Liver (tissue), 9 donors: Measurements from ENCODE around the gene FOXO1. TPM values are rescaled to one million over a fixed set of nuclear protein-coding genes. Genes with fewer than 3 reads are reported as not detected.

Experiments used
- DNase-seq: peaks from one replicate; pipeline ENCODE4 v3.0.0-alpha.2; 2017; ENCODE audit warnings: low spot score
- H3K27ac ChIP-seq, 2 donors: one replicate each; pipeline ENCODE4 v1.7.0; 2013; ENCODE audit warnings: inconsistent platforms in 2 of 2, low read length in 2 of 2, control low read depth in 1 of 2, low read depth in 1 of 2, mild to moderate bottlenecking in 1 of 2
- H3K27me3 ChIP-seq, 4 donors: one replicate each; pipeline versions ENCODE4 v1.6.1 to v1.7.0; 2013; ENCODE audit warnings: low read length in 3 of 4, inconsistent platforms in 1 of 4, mild to moderate bottlenecking in 1 of 4, moderate library complexity in 1 of 4; ENCODE audit not compliant: control insufficient read depth in 4 of 4, insufficient read depth in 4 of 4
- H3K36me3 ChIP-seq, 4 donors: one replicate each; pipeline versions ENCODE4 v1.6.1 to v1.7.0; 2013; ENCODE audit warnings: low read length in 3 of 4, mild to moderate bottlenecking in 3 of 4, low read depth in 1 of 4, moderate library complexity in 1 of 4; ENCODE audit not compliant: control insufficient read depth in 4 of 4, insufficient read depth in 3 of 4
- H3K4me1 ChIP-seq, 4 donors: one replicate each; pipeline versions ENCODE4 v1.6.1 to v1.7.0; 2013; ENCODE audit warnings: low read length in 3 of 4, mild to moderate bottlenecking in 3 of 4, moderate library complexity in 1 of 4; ENCODE audit not compliant: control insufficient read depth in 4 of 4, insufficient read depth in 4 of 4
- H3K4me3 ChIP-seq, 3 donors: one replicate each; pipeline versions ENCODE4 v1.6.1 to v1.7.0; 2013; ENCODE audit warnings: low read length in 3 of 3, control low read depth in 1 of 3, low read depth in 1 of 3, mild to moderate bottlenecking in 1 of 3
- H3K9ac ChIP-seq, 2 donors: one replicate each; pipeline ENCODE4 v1.7.0; 2013; ENCODE audit warnings: low read length in 2 of 2, mild to moderate bottlenecking in 2 of 2, moderate library complexity in 2 of 2, control low read depth in 1 of 2, low read depth in 1 of 2
- H3K9me3 ChIP-seq, 4 donors: one replicate each; pipeline versions ENCODE4 v1.6.1 to v1.7.0; 2013; ENCODE audit warnings: low read length in 3 of 4; ENCODE audit not compliant: control insufficient read depth in 4 of 4
- EGR1 ChIP-seq, 2 donors: IDR thresholded peaks; 2 replicates each; pipeline ENCODE4 v1.6.1; 2016 to 2018; ENCODE audit warnings: antibody characterized with exemption in 2 of 2, low read depth in 2 of 2
- FOXA1 ChIP-seq: IDR thresholded peaks from 2 replicates; pipeline ENCODE4 v1.6.1; 2016; ENCODE audit warnings: antibody characterized with exemption
- FOXA2 ChIP-seq: IDR thresholded peaks from 2 replicates; pipeline ENCODE4 v1.6.1; 2016; ENCODE audit warnings: antibody characterized with exemption
- GABPA ChIP-seq, 2 donors: IDR thresholded peaks in 1 of 2; conservative IDR thresholded peaks in 1 of 2; 2 replicates each; pipeline ENCODE4 v1.6.1; 2016; ENCODE audit warnings: antibody characterized with exemption in 2 of 2, mild to moderate bottlenecking in 1 of 2, moderate library complexity in 1 of 2
- HNF4A ChIP-seq, 2 donors: conservative IDR thresholded peaks; 2 replicates each; pipeline ENCODE4 v1.6.1; 2016; ENCODE audit warnings: antibody characterized with exemption in 2 of 2, mild to moderate bottlenecking in 2 of 2
- HNF4G ChIP-seq: IDR thresholded peaks from 2 replicates; pipeline ENCODE4 v1.6.1; 2016; ENCODE audit warnings: antibody characterized with exemption
- JUND ChIP-seq, 2 donors: IDR thresholded peaks; 2 replicates each; pipeline ENCODE4 v1.6.1; 2016; ENCODE audit warnings: antibody characterized with exemption in 2 of 2
- NR2F2 ChIP-seq: IDR thresholded peaks from 2 replicates; pipeline ENCODE4 v1.6.1; 2016; ENCODE audit warnings: antibody characterized with exemption
- RAD21 ChIP-seq, 2 donors: IDR thresholded peaks; 2 replicates each; pipeline ENCODE4 v1.6.1; 2016; ENCODE audit warnings: antibody characterized with exemption in 2 of 2, mild to moderate bottlenecking in 2 of 2
- RXRA ChIP-seq, 2 donors: IDR thresholded peaks; 2 replicates each; pipeline ENCODE4 v1.6.1; 2017 to 2018; ENCODE audit warnings: antibody characterized with exemption in 2 of 2, mild to moderate bottlenecking in 1 of 2
- SP1 ChIP-seq: IDR thresholded peaks from 2 replicates; pipeline ENCODE4 v1.6.1; 2018; ENCODE audit warnings: antibody characterized with exemption, mild to moderate bottlenecking
- TAF1 ChIP-seq: conservative IDR thresholded peaks from 2 replicates; pipeline ENCODE4 v1.6.1; 2016; ENCODE audit warnings: antibody characterized with exemption, mild to moderate bottlenecking
- YY1 ChIP-seq: IDR thresholded peaks from 2 replicates; pipeline ENCODE4 v1.6.1; 2016; ENCODE audit warnings: antibody characterized with exemption, mild to moderate bottlenecking
- WGBS: extraction: QIAGEN DNeasy Blood & Tissue Kit; methylation state at CpG from one replicate; pipeline ENCODE4 v1.1.7; 2013; 5-methylcytosine and 5-hydroxymethylcytosine counted together
- polyA plus RNA-seq, 2 donors: library from polyadenylated mRNA; stranded (reverse) in 1 of 2; unstranded in 1 of 2; fragments of 200-250 nt in 1 of 2; fragments of >200 nt in 1 of 2; fragmentation: Nextera tagmentation in 1 of 2; extraction: Ambion mirVana in 1 of 2; gene quantifications; one replicate each; pipeline versions ENCODE4 v1.2.1 to v1.2.3, GENCODE V29; 2013 to 2015
- total RNA-seq, 2 donors: library from RNA; depleted of rRNA; stranded (reverse); fragments of >200 nt; gene quantifications; one replicate each; pipeline ENCODE4 v1.2.3, GENCODE V29; 2014
- TF ChIP-seq, protein P1 (sequence below): IDR thresholded peaks from 2 replicates; pipeline ENCODE4 v1.6.1; 2016; ENCODE audit warnings: antibody characterized with exemption, mild to moderate bottlenecking
- TF ChIP-seq, protein P2 (sequence below): IDR thresholded peaks from 2 replicates; pipeline ENCODE4 v1.6.1; 2016; ENCODE audit warnings: antibody characterized with exemption
- TF ChIP-seq, protein P3 (sequence below): fragments of 150-350 bp; IDR thresholded peaks from 2 replicates; pipeline ENCODE4 v1.5.1; 2017; ENCODE audit warnings: improper control_type of control experiment, low read depth, low read length; ENCODE audit not compliant: missing input control
- donor health status: healthy.
- donor health status: healthy.
- donor health status: healthy.
- donor health status: healthy.
- donor health status: healthy.

The FOXO1 gene
- total and polyA plus RNA-seq, 4 donors = 5.4 to 23.6 (median 8.6) TPM

DNA sequence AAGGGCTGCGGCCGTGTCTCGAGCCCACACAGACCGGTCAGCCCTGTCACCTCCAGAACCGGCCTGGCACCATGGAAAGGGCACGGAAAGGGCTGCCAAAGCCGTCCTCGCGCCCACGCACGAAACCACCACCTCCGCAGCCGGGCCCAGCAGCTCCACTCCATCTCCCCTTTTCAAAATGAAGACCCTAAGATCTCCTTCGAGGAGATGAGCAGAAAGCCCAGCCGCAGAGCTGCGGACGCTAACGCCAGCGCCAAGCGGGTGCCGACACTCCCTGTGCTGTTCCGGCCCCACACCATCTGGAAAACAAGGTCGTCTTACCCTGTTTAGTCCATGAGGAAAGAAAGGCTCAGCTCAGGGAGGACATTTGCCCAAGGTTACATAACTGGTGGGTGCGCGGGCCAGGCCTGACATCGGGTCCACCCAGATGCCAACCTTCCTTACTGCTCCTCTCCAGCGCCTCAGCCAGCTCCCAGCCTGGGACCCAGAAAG lies 131.1 kb downstream of the FOXO1 start:
- peaks cover 0 to 26% (median 5%) of the 10 kb centered on the region in 4 donors for H3K4me1 ChIP-seq
- no peak for DNase-seq
- TF ChIP-seq, protein P1, sequence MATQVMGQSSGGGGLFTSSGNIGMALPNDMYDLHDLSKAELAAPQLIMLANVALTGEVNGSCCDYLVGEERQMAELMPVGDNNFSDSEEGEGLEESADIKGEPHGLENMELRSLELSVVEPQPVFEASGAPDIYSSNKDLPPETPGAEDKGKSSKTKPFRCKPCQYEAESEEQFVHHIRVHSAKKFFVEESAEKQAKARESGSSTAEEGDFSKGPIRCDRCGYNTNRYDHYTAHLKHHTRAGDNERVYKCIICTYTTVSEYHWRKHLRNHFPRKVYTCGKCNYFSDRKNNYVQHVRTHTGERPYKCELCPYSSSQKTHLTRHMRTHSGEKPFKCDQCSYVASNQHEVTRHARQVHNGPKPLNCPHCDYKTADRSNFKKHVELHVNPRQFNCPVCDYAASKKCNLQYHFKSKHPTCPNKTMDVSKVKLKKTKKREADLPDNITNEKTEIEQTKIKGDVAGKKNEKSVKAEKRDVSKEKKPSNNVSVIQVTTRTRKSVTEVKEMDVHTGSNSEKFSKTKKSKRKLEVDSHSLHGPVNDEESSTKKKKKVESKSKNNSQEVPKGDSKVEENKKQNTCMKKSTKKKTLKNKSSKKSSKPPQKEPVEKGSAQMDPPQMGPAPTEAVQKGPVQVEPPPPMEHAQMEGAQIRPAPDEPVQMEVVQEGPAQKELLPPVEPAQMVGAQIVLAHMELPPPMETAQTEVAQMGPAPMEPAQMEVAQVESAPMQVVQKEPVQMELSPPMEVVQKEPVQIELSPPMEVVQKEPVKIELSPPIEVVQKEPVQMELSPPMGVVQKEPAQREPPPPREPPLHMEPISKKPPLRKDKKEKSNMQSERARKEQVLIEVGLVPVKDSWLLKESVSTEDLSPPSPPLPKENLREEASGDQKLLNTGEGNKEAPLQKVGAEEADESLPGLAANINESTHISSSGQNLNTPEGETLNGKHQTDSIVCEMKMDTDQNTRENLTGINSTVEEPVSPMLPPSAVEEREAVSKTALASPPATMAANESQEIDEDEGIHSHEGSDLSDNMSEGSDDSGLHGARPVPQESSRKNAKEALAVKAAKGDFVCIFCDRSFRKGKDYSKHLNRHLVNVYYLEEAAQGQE = no peak
- TF ChIP-seq FOXA1 (no peak), EGR1 (IDR thresholded peaks at IDR 0.05; ENCODE audit: low read depth in 2 of 2) (no peak), JUND (IDR thresholded peaks at IDR 0.05) (no peak), RAD21 (IDR thresholded peaks at IDR 0.05) (no peak), TAF1 (no peak), SP1 (no peak), YY1 (no peak), GABPA (IDR thresholded peaks at IDR 0.05 in 1 of 2, conservative IDR thresholded peaks at IDR 0.05 in 1 of 2) (no peak), RXRA (IDR thresholded peaks at IDR 0.05) (no peak), FOXA2 (no peak)
- TF ChIP-seq, protein P2, sequence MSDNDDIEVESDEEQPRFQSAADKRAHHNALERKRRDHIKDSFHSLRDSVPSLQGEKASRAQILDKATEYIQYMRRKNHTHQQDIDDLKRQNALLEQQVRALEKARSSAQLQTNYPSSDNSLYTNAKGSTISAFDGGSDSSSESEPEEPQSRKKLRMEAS = no peak
- no peaks in the 10 kb centered on the region for H3K27me3 ChIP-seq
- no peak overlapping the region for H3K4me3 ChIP-seq
- H3K36me3 ChIP-seq = no peaks in the 10 kb centered on the region
- H3K9me3 ChIP-seq = no peaks in the 10 kb centered on the region
- no peak overlapping the region for H3K27ac ChIP-seq
- WGBS = 96% methylated on average over 27 of the region's 27 CpGs
- H3K9ac ChIP-seq = no peak overlapping the region

DNA sequence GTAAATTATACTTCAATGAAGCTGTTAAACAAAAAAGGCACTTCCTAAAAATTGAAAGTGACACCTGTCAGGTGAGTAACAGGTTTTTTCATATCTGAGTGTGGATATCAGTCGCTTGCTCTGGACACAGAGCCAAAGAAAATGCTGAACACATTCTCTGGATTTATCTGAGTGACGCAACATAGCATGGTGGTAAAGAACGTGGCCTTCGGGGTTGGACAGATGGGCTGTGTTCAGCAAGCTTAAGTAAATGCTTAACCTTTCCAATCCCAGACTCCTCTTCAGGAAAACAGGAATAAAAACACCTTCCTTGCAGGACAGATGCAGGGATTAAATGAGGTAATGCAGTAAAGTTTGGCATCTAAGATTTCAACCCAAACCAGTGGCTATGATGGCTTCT lies 132.0 kb downstream of the FOXO1 start:
- Histone ChIP-seq H3K9me3 (no peaks in the 10 kb centered on the region), H3K36me3 (no peaks in the 10 kb centered on the region), H3K27ac (no peak overlapping the region), H3K4me1 (peaks cover 0 to 23% (median 5%) of the 10 kb centered on the region in 4 donors), H3K9ac (no peak overlapping the region), H3K27me3 (no peaks in the 10 kb centered on the region), H3K4me3 (no peak overlapping the region)
- WGBS = 54% methylated on average over 4 of the region's 4 CpGs
- TF ChIP-seq NR2F2 = no peak
- peak in 1 of 2 donors; percentile 3 for TF ChIP-seq RAD21 (IDR thresholded peaks at IDR 0.05)
- no peak for DNase-seq

DNA sequence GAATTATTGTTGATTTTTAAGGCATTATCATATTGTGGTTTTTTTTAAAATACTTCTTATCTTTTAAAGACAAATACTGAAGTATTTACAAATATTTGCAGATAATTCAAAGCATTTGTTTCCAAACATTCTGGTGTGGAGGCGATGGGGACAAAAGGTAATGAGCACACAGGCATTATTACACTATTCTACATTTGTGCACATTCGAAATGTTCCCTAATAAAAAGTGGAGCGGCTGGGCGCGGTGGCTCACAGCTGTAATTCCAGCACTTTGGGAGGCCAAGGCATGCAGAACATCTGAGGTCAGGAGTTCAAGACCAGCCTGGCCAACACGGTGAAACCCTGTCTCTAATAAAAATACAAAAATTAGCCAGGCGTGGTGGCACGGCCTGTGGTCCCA lies 133.4 kb downstream of the FOXO1 start:
- WGBS = 85% methylated on average over 8 of the region's 8 CpGs
- DNase-seq = no peak
- H3K9ac ChIP-seq = no peak overlapping the region
- H3K9me3 ChIP-seq = peaks cover 0 to under 1% (median 0%) of the 10 kb centered on the region in 4 donors
- no peak overlapping the region for H3K4me3 ChIP-seq
- H3K27ac ChIP-seq = no peak overlapping the region
- no peaks in the 10 kb centered on the region for H3K27me3 ChIP-seq
- H3K36me3 ChIP-seq = no peaks in the 10 kb centered on the region
- peaks cover 0 to 23% (median 5%) of the 10 kb centered on the region in 4 donors for H3K4me1 ChIP-seq
- TF ChIP-seq FOXA1 (no peak), FOXA2 (no peak), NR2F2 (no peak), RAD21 (IDR thresholded peaks at IDR 0.05) (no peak), RXRA (IDR thresholded peaks at IDR 0.05) (no peak), GABPA (IDR thresholded peaks at IDR 0.05 in 1 of 2, conservative IDR thresholded peaks at IDR 0.05 in 1 of 2) (no peak), HNF4G (no peak), TAF1 (no peak), EGR1 (IDR thresholded peaks at IDR 0.05; ENCODE audit: low read depth in 2 of 2) (no peak), HNF4A (conservative IDR thresholded peaks at IDR 0.05) (no peak)
- TF ChIP-seq, protein P1 = no peak
- TF ChIP-seq, protein P3, sequence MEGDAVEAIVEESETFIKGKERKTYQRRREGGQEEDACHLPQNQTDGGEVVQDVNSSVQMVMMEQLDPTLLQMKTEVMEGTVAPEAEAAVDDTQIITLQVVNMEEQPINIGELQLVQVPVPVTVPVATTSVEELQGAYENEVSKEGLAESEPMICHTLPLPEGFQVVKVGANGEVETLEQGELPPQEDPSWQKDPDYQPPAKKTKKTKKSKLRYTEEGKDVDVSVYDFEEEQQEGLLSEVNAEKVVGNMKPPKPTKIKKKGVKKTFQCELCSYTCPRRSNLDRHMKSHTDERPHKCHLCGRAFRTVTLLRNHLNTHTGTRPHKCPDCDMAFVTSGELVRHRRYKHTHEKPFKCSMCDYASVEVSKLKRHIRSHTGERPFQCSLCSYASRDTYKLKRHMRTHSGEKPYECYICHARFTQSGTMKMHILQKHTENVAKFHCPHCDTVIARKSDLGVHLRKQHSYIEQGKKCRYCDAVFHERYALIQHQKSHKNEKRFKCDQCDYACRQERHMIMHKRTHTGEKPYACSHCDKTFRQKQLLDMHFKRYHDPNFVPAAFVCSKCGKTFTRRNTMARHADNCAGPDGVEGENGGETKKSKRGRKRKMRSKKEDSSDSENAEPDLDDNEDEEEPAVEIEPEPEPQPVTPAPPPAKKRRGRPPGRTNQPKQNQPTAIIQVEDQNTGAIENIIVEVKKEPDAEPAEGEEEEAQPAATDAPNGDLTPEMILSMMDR = no peak
- TF ChIP-seq, protein P2 = no peak
